Gastroesophageal sphincter (tissue), 3 donors: ENCODE data around the gene PTHLH.

Experiments used
- CTCF ChIP-seq, 4 experiments: fragments of 200-600 bp in 2 of 4; fragments of 450-650 bp in 2 of 4; sonication (generic) in 1 of 4; IDR thresholded peaks; one replicate each; pipeline ENCODE4 v1.5.1; 2017 to 2019; ENCODE audit warnings: antibody characterized with exemption in 4 of 4, mild to moderate bottlenecking in 2 of 4, moderate library complexity in 2 of 4
- POLR2A ChIP-seq, 2 donors: fragments of 450-650 bp; IDR thresholded peaks; one replicate each; pipeline ENCODE4 v1.6.1; 2017; ENCODE audit warnings: antibody characterized with exemption in 2 of 2, mild to moderate bottlenecking in 2 of 2, moderate library complexity in 1 of 2

- TF ChIP-seq CTCF (IDR thresholded peaks at IDR 0.05) (no peak), POLR2A (IDR thresholded peaks at IDR 0.05) (no peak)
Observed at GRCh38 chr12:27924350-27925135, 48.0 kb downstream of the PTHLH start.
